HG03135 (cell line): ENCODE results near the gene FAF2.
A peak's percentile ranks its signal among the peaks of the same experiment; 100 is the strongest.
"Not testable (repeated sequence)": the region's sequence is repeated elsewhere in the genome, so short reads cannot be mapped to it uniquely, and the experiment has no call there.

Experiments used
- ATAC-seq: cut with Tn5 transposase; IDR thresholded peaks from one replicate; pipeline ENCODE4 v1.9.1; 2021; ENCODE audit warnings: mild to moderate bottlenecking, moderate library complexity; ENCODE audit not compliant: unreplicated experiment

FAF2 gene

GRCh38 chr5:176416965-176417364 lies 31.2 kb upstream of the FAF2 start:
- no peak for ATAC-seq

GRCh38 chr5:176418251-176418650 lies 29.9 kb upstream of the FAF2 start:
- no peak for ATAC-seq

- ATAC-seq: no peak
These were observed 28.1 kb upstream of the FAF2 start for GRCh38 chr5:176420086-176420485.

GRCh38 chr5:176420972-176421544 lies 27.1 kb upstream of the FAF2 start:
- ATAC-seq: no peak

GRCh38 chr5:176424181-176424580 lies 24.0 kb upstream of the FAF2 start:
- no peak for ATAC-seq

GRCh38 chr5:176425138-176425537 lies 23.0 kb upstream of the FAF2 start:
- no peak for ATAC-seq

GRCh38 chr5:176425791-176426190 lies 22.4 kb upstream of the FAF2 start:
- ATAC-seq: no peak

GRCh38 chr5:176426876-176427275 lies 21.3 kb upstream of the FAF2 start:
- no peak for ATAC-seq

GRCh38 chr5:176427971-176428370 lies 20.2 kb upstream of the FAF2 start:
- no peak for ATAC-seq

GRCh38 chr5:176429972-176430371 lies 18.2 kb upstream of the FAF2 start:
- no peak for ATAC-seq

GRCh38 chr5:176432707-176433106 lies 15.5 kb upstream of the FAF2 start:
- no peak for ATAC-seq

- ATAC-seq: no peak
These were observed 11.5 kb upstream of the FAF2 start for GRCh38 chr5:176436656-176437055.

GRCh38 chr5:176438959-176439757 lies 9.0 kb upstream of the FAF2 start:
- ATAC-seq: no peak

- no peak for ATAC-seq
These were observed 7.1 kb upstream of the FAF2 start for GRCh38 chr5:176440927-176441706.

- ATAC-seq: no peak
These were observed 6.3 kb upstream of the FAF2 start for GRCh38 chr5:176441921-176442323.

GRCh38 chr5:176442911-176443310 lies 5.3 kb upstream of the FAF2 start:
- not testable (repeated sequence) for ATAC-seq

GRCh38 chr5:176444742-176445141 lies 3.4 kb upstream of the FAF2 start:
- no peak for ATAC-seq

- ATAC-seq: no peak
These were observed 2.0 kb upstream of the FAF2 start for GRCh38 chr5:176446028-176446665.

GRCh38 chr5:176446884-176447590 lies 1.1 kb upstream of the FAF2 start:
- ATAC-seq: no peak

- peak; percentile 32 for ATAC-seq
These were observed 601 bp upstream of the FAF2 start for GRCh38 chr5:176447591-176447977.

GRCh38 chr5:176450077-176450476 lies 1.9 kb downstream of the FAF2 start:
- no peak for ATAC-seq
